ENCODE results near the gene PLA2G4C.
A peak's percentile ranks its signal among the peaks of the same experiment; 100 is the strongest.

PLA2G4C gene

GRCh38 chr19:48123907-48124651 is 13.5 kb upstream of the PLA2G4C start:
- TF ChIP-seq, protein P1, sequence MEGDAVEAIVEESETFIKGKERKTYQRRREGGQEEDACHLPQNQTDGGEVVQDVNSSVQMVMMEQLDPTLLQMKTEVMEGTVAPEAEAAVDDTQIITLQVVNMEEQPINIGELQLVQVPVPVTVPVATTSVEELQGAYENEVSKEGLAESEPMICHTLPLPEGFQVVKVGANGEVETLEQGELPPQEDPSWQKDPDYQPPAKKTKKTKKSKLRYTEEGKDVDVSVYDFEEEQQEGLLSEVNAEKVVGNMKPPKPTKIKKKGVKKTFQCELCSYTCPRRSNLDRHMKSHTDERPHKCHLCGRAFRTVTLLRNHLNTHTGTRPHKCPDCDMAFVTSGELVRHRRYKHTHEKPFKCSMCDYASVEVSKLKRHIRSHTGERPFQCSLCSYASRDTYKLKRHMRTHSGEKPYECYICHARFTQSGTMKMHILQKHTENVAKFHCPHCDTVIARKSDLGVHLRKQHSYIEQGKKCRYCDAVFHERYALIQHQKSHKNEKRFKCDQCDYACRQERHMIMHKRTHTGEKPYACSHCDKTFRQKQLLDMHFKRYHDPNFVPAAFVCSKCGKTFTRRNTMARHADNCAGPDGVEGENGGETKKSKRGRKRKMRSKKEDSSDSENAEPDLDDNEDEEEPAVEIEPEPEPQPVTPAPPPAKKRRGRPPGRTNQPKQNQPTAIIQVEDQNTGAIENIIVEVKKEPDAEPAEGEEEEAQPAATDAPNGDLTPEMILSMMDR (IDR thresholded peaks at IDR 0.05; ENCODE audit: insufficient read depth, low read depth, low read length, missing control alignments) = no peak
- no peak overlapping the region for H3K4me3 ChIP-seq (ENCODE audit: low read depth, low read length)
- DNase-seq (ENCODE audit: low read depth) = no peak

DNA sequence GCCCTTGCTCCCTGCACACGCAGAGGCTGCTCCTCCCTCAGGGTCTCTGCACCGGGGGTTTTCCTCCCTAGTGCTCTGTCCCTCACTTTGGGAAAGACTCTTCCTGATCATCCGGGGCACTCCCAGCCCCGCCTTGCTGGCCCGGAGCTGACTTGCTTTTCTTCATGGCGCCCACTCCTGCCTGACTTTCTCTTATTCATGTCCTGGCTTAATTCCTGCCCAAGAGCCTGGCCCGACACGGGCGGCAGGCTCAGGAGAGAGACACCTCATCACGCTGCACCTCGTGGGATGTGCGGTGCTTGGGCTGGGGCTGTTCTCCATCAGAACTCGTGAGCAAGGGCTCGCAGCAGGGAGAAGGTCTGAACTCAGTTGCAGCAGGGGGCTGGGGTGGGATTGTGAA is 11.8 kb upstream of the PLA2G4C start:
- H3K4me3 ChIP-seq (ENCODE audit: low read depth, low read length) = no peak overlapping the region
- no peak for DNase-seq (ENCODE audit: low read depth)
- TF ChIP-seq, protein P1 (IDR thresholded peaks at IDR 0.05; ENCODE audit: insufficient read depth, low read depth, low read length, missing control alignments) = no peak

DNA sequence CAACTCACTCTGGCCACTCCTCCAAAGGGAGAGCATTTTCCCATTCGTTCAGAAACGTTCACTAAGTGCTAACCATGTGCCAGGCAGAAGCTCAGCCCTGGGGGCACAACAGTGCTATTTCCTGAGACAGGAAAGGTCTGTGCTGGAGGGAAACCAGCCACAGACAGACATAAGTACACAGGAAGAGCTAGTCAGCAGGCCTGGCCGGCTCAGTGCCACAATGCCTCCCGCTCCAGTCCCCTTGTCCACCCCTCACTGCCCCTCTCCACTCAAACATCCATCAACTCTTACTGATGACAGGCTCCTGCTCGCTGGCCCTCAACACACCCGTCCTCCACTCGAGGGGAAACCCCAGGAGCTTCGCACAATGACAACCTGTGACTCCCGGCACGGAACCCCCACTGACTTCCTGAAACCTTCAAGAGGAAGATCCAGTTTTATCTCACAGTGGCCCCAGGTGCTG is 11.3 kb upstream of the PLA2G4C start:
- DNase-seq (ENCODE audit: low read depth) = peak; percentile 54
- TF ChIP-seq, protein P1 (IDR thresholded peaks at IDR 0.05; ENCODE audit: insufficient read depth, low read depth, low read length, missing control alignments) = no peak
- no peak overlapping the region for H3K4me3 ChIP-seq (ENCODE audit: low read depth, low read length)

GRCh38 chr19:48121066-48121465 is 10.4 kb upstream of the PLA2G4C start:
- TF ChIP-seq, protein P1 (IDR thresholded peaks at IDR 0.05; ENCODE audit: insufficient read depth, low read depth, low read length, missing control alignments) = no peak
- no peak for DNase-seq (ENCODE audit: low read depth)
- H3K4me3 ChIP-seq (ENCODE audit: low read depth, low read length) = no peak overlapping the region

DNA sequence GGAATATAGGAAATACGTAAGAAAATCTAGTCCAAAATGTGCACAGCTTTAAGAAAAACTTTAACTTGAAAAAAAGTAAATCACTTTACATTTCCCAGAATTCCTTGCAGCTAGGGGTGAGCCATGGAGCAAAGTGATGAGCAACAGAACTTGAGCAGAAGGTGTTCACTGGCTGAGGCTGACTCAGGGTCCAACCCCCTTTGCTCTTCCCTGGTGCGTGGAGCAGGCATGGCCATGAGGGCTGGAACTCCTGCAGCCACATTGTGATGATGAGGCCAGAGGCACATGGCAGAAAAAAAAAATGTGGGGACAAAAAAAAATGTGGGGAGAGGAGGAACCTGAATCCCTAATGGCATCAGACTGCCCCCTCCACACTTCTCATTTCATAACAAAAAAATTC is 9.9 kb upstream of the PLA2G4C start:
- no peak overlapping the region for H3K4me3 ChIP-seq (ENCODE audit: low read depth, low read length)
- no peak for DNase-seq (ENCODE audit: low read depth)
- TF ChIP-seq, protein P1 (IDR thresholded peaks at IDR 0.05; ENCODE audit: insufficient read depth, low read depth, low read length, missing control alignments) = no peak

- DNase-seq (ENCODE audit: low read depth) = no peak
- no peak overlapping the region for H3K4me3 ChIP-seq (ENCODE audit: low read depth, low read length)
- TF ChIP-seq, protein P1 (IDR thresholded peaks at IDR 0.05; ENCODE audit: insufficient read depth, low read depth, low read length, missing control alignments) = no peak
These were observed 7.5 kb upstream of the PLA2G4C start for GRCh38 chr19:48118131-48118517.
